ENCODE data around the gene RIGI.

- TF ChIP-seq ZFP3 (CRISPR knock-in tag; IDR thresholded peaks at IDR 0.05) (no peak), GLIS3 (CRISPR knock-in tag; IDR thresholded peaks at IDR 0.05) (no peak), ZNF565 (CRISPR knock-in tag; conservative IDR thresholded peaks at IDR 0.05; ENCODE audit: low read depth) (no peak), ISL1 (CRISPR knock-in tag; IDR thresholded peaks at IDR 0.05) (no peak), CSDC2 (CRISPR knock-in tag; IDR thresholded peaks at IDR 0.05) (no peak), ZNF70 (CRISPR knock-in tag; IDR thresholded peaks at IDR 0.05) (no peak)
- TF ChIP-seq, protein P1, sequence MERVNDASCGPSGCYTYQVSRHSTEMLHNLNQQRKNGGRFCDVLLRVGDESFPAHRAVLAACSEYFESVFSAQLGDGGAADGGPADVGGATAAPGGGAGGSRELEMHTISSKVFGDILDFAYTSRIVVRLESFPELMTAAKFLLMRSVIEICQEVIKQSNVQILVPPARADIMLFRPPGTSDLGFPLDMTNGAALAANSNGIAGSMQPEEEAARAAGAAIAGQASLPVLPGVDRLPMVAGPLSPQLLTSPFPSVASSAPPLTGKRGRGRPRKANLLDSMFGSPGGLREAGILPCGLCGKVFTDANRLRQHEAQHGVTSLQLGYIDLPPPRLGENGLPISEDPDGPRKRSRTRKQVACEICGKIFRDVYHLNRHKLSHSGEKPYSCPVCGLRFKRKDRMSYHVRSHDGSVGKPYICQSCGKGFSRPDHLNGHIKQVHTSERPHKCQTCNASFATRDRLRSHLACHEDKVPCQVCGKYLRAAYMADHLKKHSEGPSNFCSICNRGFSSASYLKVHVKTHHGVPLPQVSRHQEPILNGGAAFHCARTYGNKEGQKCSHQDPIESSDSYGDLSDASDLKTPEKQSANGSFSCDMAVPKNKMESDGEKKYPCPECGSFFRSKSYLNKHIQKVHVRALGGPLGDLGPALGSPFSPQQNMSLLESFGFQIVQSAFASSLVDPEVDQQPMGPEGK (CRISPR knock-in tag; IDR thresholded peaks at IDR 0.05; ENCODE audit: borderline replicate concordance) = no peak
Measured at GRCh38 chr9:32565967-32566366, 40.0 kb upstream of the RIGI start.

All from SK-N-SH treated with all-trans-retinoic acid at 6 μM for 48 hours (cell line).